K562 (cell line): ENCODE results near the gene ERAS. TPM values are rescaled to one million over a fixed set of nuclear protein-coding genes. Genes with fewer than 3 reads are reported as not detected.

Source experiments
- DMBX1 ChIP-seq: fragments of 250-450 bp; sonication (Bioruptor Pico); IDR thresholded peaks from 2 replicates; pipeline ENCODE4 v1.8.0; 2022; ENCODE audit warnings: inconsistent platforms, mild to moderate bottlenecking, moderate library complexity, borderline replicate concordance
- DPF2 ChIP-seq: fragments of 450-650 bp; IDR thresholded peaks from 2 replicates; pipeline ENCODE4 v1.6.1; 2016
- FOXA3 ChIP-seq, 2 experiments: fragments of 450-650 bp in 1 of 2; sonication (generic) in 1 of 2; formaldehyde crosslinking; IDR thresholded peaks in 1 of 2; conservative IDR thresholded peaks in 1 of 2; 2 replicates each; pipeline versions ENCODE4 v1.4.0 to v1.8.0; 2020 to 2022; ENCODE audit warnings: mild to moderate bottlenecking in 2 of 2, missing genetic modification reagents in 1 of 2
- FOXK2 ChIP-seq, 2 experiments: fragments of 450-650 bp; IDR thresholded peaks in 1 of 2; conservative IDR thresholded peaks in 1 of 2; 2 replicates each; pipeline ENCODE4 v1.6.1; 2016; ENCODE audit warnings: low read depth in 2 of 2, mild to moderate bottlenecking in 1 of 2
- GATAD2B ChIP-seq: fragments of 450-650 bp; IDR thresholded peaks from 2 replicates; pipeline ENCODE4 v1.6.1; 2017; ENCODE audit warnings: mild to moderate bottlenecking, borderline replicate concordance
- GTF2A2 ChIP-seq: IDR thresholded peaks from 2 replicates; pipeline ENCODE4 v1.6.1; 2016; ENCODE audit warnings: mild to moderate bottlenecking, missing genetic modification characterization, missing compliant biosample characterization
- HSF4 ChIP-seq: fragments of 250-450 bp; sonication (Bioruptor Pico); IDR thresholded peaks from 2 replicates; pipeline ENCODE4 v2.1.2; 2022; ENCODE audit warnings: mild to moderate bottlenecking, moderate library complexity, borderline replicate concordance
- KLF6 ChIP-seq: fragments of 250-450 bp; sonication (Bioruptor Pico); IDR thresholded peaks from 2 replicates; pipeline ENCODE4 v1.4.0; 2020; ENCODE audit warnings: mild to moderate bottlenecking, moderate library complexity, borderline replicate concordance
- MLLT1 ChIP-seq, 2 experiments: fragments of 450-650 bp; IDR thresholded peaks; 2 replicates each; pipeline ENCODE4 v1.6.1; 2016
- MTA2 ChIP-seq: fragments of 450-650 bp; IDR thresholded peaks from 2 replicates; pipeline ENCODE4 v1.6.1; 2016; ENCODE audit warnings: low read depth
- NELFE ChIP-seq: IDR thresholded peaks from 2 replicates; pipeline ENCODE4 v1.6.1; 2011; ENCODE audit warnings: mild to moderate bottlenecking; ENCODE audit not compliant: insufficient read depth, insufficient read length
- NFE2 ChIP-seq: IDR thresholded peaks from 2 replicates; pipeline ENCODE4 v1.6.1; 2014; ENCODE audit warnings: antibody characterized with exemption, low read depth
- NUFIP1 ChIP-seq: fragments of 450-650 bp; IDR thresholded peaks from 2 replicates; pipeline ENCODE4 v1.6.1; 2018; ENCODE audit not compliant: partially characterized antibody
- PCBP1 ChIP-seq: fragments of 200-400 bp; formaldehyde crosslinking; IDR thresholded peaks from 2 replicates; pipeline ENCODE4 v1.6.1; 2018; ENCODE audit warnings: mild to moderate bottlenecking, low read depth, low read length; ENCODE audit not compliant: poor library complexity, severe bottlenecking
- SMARCE1 ChIP-seq: fragments of 450-650 bp; IDR thresholded peaks from 2 replicates; pipeline ENCODE4 v1.7.1; 2016; ENCODE audit warnings: mild to moderate bottlenecking
- SP1 ChIP-seq: sonication (generic); formaldehyde crosslinking; IDR thresholded peaks from 2 replicates; pipeline ENCODE4 v1.8.1; 2022; ENCODE audit warnings: mild to moderate bottlenecking, missing genetic modification reagents
- TEAD1 ChIP-seq, 2 experiments: fragments of 450-650 bp in 1 of 2; sonication (generic) in 1 of 2; formaldehyde crosslinking; IDR thresholded peaks; 2 replicates each; pipeline versions ENCODE4 v1.4.0 to v1.8.0; 2020 to 2022; ENCODE audit warnings: mild to moderate bottlenecking in 2 of 2, missing genetic modification reagents in 1 of 2
- ZBTB17 ChIP-seq: fragments of 450-650 bp; formaldehyde crosslinking; IDR thresholded peaks from 2 replicates; pipeline ENCODE4 v1.4.0; 2020; ENCODE audit warnings: mild to moderate bottlenecking
- ZBTB7A ChIP-seq: IDR thresholded peaks from 2 replicates; pipeline ENCODE4 v1.6.1; 2011; ENCODE audit warnings: low read depth, mild to moderate bottlenecking, low read length, moderate library complexity, borderline replicate concordance; ENCODE audit not compliant: control insufficient read depth
- ZC3H11A ChIP-seq: IDR thresholded peaks from 2 replicates; pipeline ENCODE4 v1.6.1; 2012; ENCODE audit warnings: low read depth, low read length, improper control_type of control experiment
- ZKSCAN1 ChIP-seq: fragments of 150-350 bp; IDR thresholded peaks from 2 replicates; pipeline ENCODE4 v1.6.1; 2016; ENCODE audit warnings: low read depth, low read length
- polyA plus RNA-seq, 8 experiments: library from polyadenylated mRNA; depleted of rRNA in 4 of 8; stranded (reverse) in 5 of 8; unstranded in 3 of 8; fragments of >200 nt; fragmentation: Nextera tagmentation in 2 of 8; fragmentation: Illumina TruSeq in 1 of 8; extraction: Ambion mirVana in 2 of 8; extraction: Trizol in 1 of 8; gene quantifications; 2 replicates each; pipeline versions ENCODE4 v1.2.1 to v1.2.3, GENCODE V29; 2011 to 2014; ENCODE audit warnings: inconsistent platforms in 1 of 8, missing spikeins in 1 of 8
- total RNA-seq, 7 experiments: library from RNA; depleted of rRNA in 6 of 7; stranded (reverse); fragments of >200 nt in 6 of 7; fragmentation: Illumina TruSeq in 2 of 7; extraction: Trizol in 2 of 7; gene quantifications; 2 replicates each; pipeline versions ENCODE4 v1.2.1 to v1.2.3, GENCODE V29; 2011 to 2021; ENCODE audit warnings: low replicate concordance in 1 of 7
- TF ChIP-seq, protein P1 (sequence below): fragments of 250-450 bp; sonication (Bioruptor Pico); IDR thresholded peaks from 2 replicates; pipeline ENCODE4 v1.4.0; 2020; ENCODE audit warnings: borderline replicate concordance
- TF ChIP-seq, protein P2 (sequence below): IDR thresholded peaks from 2 replicates; pipeline ENCODE4 v1.6.1; 2016; ENCODE audit warnings: missing genetic modification characterization, missing compliant biosample characterization
- TF ChIP-seq, protein P3 (sequence below), 2 experiments: fragments of 450-650 bp in 1 of 2; sonication (generic) in 1 of 2; formaldehyde crosslinking in 1 of 2; IDR thresholded peaks in 1 of 2; conservative IDR thresholded peaks in 1 of 2; 2 replicates each; pipeline versions ENCODE4 v1.6.1 to v1.8.1; 2016 to 2023; ENCODE audit warnings: mild to moderate bottlenecking in 2 of 2, moderate library complexity in 2 of 2, inconsistent platforms in 1 of 2, missing genetic modification reagents in 1 of 2

Gene ERAS
- total and polyA plus RNA-seq, 9 of the 15 experiments (the other 6 are each of a cell fraction or from before 2014, with no cell fraction given): 0.07 to 0.12 TPM; not detected in 7

- peak; percentile 60 for TF ChIP-seq PCBP1
- TF ChIP-seq DPF2: peak; percentile 96
- TF ChIP-seq NELFE: no peak
- 0 out of 4 replicates have a peak, but pooled peaks of 1 of the 2 experiments have one; percentile 30 for TF ChIP-seq TEAD1 (CRISPR knock-in tag; IDR thresholded peaks at IDR 0.05)
- no peak for TF ChIP-seq FOXK2 (conservative IDR thresholded peaks at IDR 0.05 in 1 of 2, IDR thresholded peaks at IDR 0.05 in 1 of 2; ENCODE audit: low read depth in 2 of 2)
- TF ChIP-seq, protein P1, sequence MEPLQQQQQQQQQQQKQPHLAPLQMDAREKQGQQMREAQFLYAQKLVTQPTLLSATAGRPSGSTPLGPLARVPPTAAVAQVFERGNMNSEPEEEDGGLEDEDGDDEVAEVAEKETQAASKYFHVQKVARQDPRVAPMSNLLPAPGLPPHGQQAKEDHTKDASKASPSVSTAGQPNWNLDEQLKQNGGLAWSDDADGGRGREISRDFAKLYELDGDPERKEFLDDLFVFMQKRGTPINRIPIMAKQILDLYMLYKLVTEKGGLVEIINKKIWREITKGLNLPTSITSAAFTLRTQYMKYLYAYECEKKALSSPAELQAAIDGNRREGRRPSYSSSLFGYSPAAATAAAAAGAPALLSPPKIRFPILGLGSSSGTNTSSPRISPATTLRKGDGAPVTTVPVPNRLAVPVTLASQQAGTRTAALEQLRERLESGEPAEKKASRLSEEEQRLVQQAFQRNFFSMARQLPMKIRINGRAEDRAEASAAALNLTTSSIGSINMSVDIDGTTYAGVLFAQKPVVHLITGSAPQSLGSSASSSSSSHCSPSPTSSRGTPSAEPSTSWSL (CRISPR knock-in tag): no peak
- no peak for TF ChIP-seq HSF4 (CRISPR knock-in tag)
- no peak for TF ChIP-seq FOXA3 (CRISPR knock-in tag; conservative IDR thresholded peaks at IDR 0.05 in 1 of 2, IDR thresholded peaks at IDR 0.05 in 1 of 2)
- TF ChIP-seq, protein P2, sequence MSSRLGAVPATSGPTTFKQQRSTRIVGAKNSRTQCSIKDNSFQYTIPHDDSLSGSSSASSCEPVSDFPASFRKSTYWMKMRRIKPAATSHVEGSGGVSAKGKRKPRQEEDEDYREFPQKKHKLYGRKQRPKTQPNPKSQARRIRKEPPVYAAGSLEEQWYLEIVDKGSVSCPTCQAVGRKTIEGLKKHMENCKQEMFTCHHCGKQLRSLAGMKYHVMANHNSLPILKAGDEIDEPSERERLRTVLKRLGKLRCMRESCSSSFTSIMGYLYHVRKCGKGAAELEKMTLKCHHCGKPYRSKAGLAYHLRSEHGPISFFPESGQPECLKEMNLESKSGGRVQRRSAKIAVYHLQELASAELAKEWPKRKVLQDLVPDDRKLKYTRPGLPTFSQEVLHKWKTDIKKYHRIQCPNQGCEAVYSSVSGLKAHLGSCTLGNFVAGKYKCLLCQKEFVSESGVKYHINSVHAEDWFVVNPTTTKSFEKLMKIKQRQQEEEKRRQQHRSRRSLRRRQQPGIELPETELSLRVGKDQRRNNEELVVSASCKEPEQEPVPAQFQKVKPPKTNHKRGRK (tag): no peak
- TF ChIP-seq, protein P3, sequence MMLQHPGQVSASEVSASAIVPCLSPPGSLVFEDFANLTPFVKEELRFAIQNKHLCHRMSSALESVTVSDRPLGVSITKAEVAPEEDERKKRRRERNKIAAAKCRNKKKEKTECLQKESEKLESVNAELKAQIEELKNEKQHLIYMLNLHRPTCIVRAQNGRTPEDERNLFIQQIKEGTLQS (IDR thresholded peaks at IDR 0.05): no peak
- TF ChIP-seq, protein P3 (CRISPR knock-in tag; conservative IDR thresholded peaks at IDR 0.05): no peak
- no peak; the same call in 1 of the 2 replicates for TF ChIP-seq KLF6 (CRISPR knock-in tag)
- peak; percentile 95 for TF ChIP-seq MTA2
- peak in 1 of 2 experiments; percentile 66; a peak in 2 of 4 replicates for TF ChIP-seq MLLT1 (IDR thresholded peaks at IDR 0.05)
- TF ChIP-seq NUFIP1: no peak
- TF ChIP-seq SP1 (CRISPR knock-in tag): peak; percentile 17; the same call in 1 of the 2 replicates
- TF ChIP-seq ZC3H11A: no peak
- TF ChIP-seq ZKSCAN1: peak; percentile 76; the same call in 1 of the 2 replicates
- peak; percentile 84 for TF ChIP-seq ZBTB7A
- TF ChIP-seq ZBTB17: no peak
- TF ChIP-seq SMARCE1: peak; percentile 93
- TF ChIP-seq DMBX1 (CRISPR knock-in tag): no peak; the same call in none of the 2 replicates
- TF ChIP-seq GATAD2B: no peak
- TF ChIP-seq NFE2: no peak; the same call in 1 of the 2 replicates
- TF ChIP-seq GTF2A2: no peak
These were observed 43.5 kb upstream of the ERAS start (continued) for GRCh38 chrX:48782795-48783194.
